ENCODE data around the gene MAGEA11.
"Not testable (repeated sequence)": the region's sequence is repeated elsewhere in the genome, so short reads cannot be mapped to it uniquely, and the experiment has no call there.

The MAGEA11 gene

GRCh38 chrX:149711545-149712236, at the start of gene MAGEA11:
Gene MAGEA11 (plus strand): TSS chrX:149712060. CDS start chrX:149713160, 1,100 bp downstream.
- H3K4me3 ChIP-seq (ENCODE audit: low read depth, low read length): no peak within 1 kb of the TSS
- no peak for TF ChIP-seq CTCF (IDR thresholded peaks at IDR 0.05; ENCODE audit: low read depth, low read length)

- H3K4me3 ChIP-seq (ENCODE audit: low read depth, low read length): not testable (repeated sequence)
These were observed 36.8 kb upstream of the MAGEA11 start for GRCh38 chrX:149675088-149675487.

- not testable (repeated sequence) for H3K4me3 ChIP-seq (ENCODE audit: low read depth, low read length)
These were observed 36.3 kb upstream of the MAGEA11 start for GRCh38 chrX:149675554-149675953.

GRCh38 chrX:149679164-149679678, 32.6 kb upstream of the MAGEA11 start:
- H3K4me3 ChIP-seq (ENCODE audit: low read depth, low read length): not testable (repeated sequence)

- H3K4me3 ChIP-seq (ENCODE audit: low read depth, low read length): no peak overlapping the region
- TF ChIP-seq CTCF (IDR thresholded peaks at IDR 0.05; ENCODE audit: low read depth, low read length): no peak
These were observed 30.7 kb upstream of the MAGEA11 start for GRCh38 chrX:149681182-149681581.

- TF ChIP-seq CTCF (IDR thresholded peaks at IDR 0.05; ENCODE audit: low read depth, low read length): no peak
- no peak overlapping the region for H3K4me3 ChIP-seq (ENCODE audit: low read depth, low read length)
These were observed 29.8 kb upstream of the MAGEA11 start for GRCh38 chrX:149682031-149682430.

- TF ChIP-seq CTCF (IDR thresholded peaks at IDR 0.05; ENCODE audit: low read depth, low read length): no peak
- H3K4me3 ChIP-seq (ENCODE audit: low read depth, low read length): no peak overlapping the region
These were observed 28.6 kb upstream of the MAGEA11 start for GRCh38 chrX:149682956-149683947.

- no peak overlapping the region for H3K4me3 ChIP-seq (ENCODE audit: low read depth, low read length)
- no peak for TF ChIP-seq CTCF (IDR thresholded peaks at IDR 0.05; ENCODE audit: low read depth, low read length)
These were observed 27.7 kb upstream of the MAGEA11 start for GRCh38 chrX:149683966-149684730.
